ENCODE measurements around the gene RHBDF1. TPM values are rescaled to one million over a fixed set of nuclear protein-coding genes. Genes with fewer than 3 reads are reported as not detected.

Gene RHBDF1
- total RNA-seq, result 10 to 100 TPM; 26.7 to 43.0 (median 30.2) TPM

- intact Hi-C loops (cut with DNase I), result no loop called here
- no peaks in the 10 kb centered on the region for H3K36me3 ChIP-seq
- peaks cover 85 to 96% (median 93%) of the 10 kb centered on the region in 4 donors for H3K4me1 ChIP-seq
- WGBS, result 49% methylated on average over 12 of the region's 62 CpGs
- H3K27me3 ChIP-seq, result no peaks in the 10 kb centered on the region
- H3K4me3 ChIP-seq, result peak within 1 kb of the TSS; percentile 78 to 92 (median 89)
- peak within 1 kb of the TSS; percentile 94 to 97 (median 96) for H3K27ac ChIP-seq (replicated peaks in 1 of 4)
- TF ChIP-seq POLR2AphosphoS5 (IDR thresholded peaks at IDR 0.05) (peak in 1 of 2 donors; percentile 21), EP300 (IDR thresholded peaks at IDR 0.05) (no peak), POLR2A (IDR thresholded peaks at IDR 0.05; ENCODE audit: low read depth) (no peak), CTCF (IDR thresholded peaks at IDR 0.05) (no peak)
- no peaks in the 10 kb centered on the region for H3K9me3 ChIP-seq
- no peak for DNase-seq (ENCODE audit: extremely low spot score)
These were observed at the start of gene RHBDF1 for GRCh38 chr16:72561-73548. TSS of gene RHBDF1 (minus strand) at chr16:72631. CDS start at chr16:65015, 7,616 bp downstream.

GRCh38 chr16:120756-121155 is 48.3 kb upstream of the RHBDF1 start:
- Histone ChIP-seq H3K27ac (replicated peaks in 1 of 4) (no peak overlapping the region), H3K4me3 (no peak overlapping the region), H3K4me1 (peaks cover 0 to 3% (median 0%) of the 10 kb centered on the region in 4 donors), H3K36me3 (peaks cover 6 to 49% (median 37%) of the 10 kb centered on the region in 4 donors), H3K27me3 (no peaks in the 10 kb centered on the region), H3K9me3 (no peaks in the 10 kb centered on the region)
- no peak for TF ChIP-seq EP300 (IDR thresholded peaks at IDR 0.05)
- TF ChIP-seq POLR2A (IDR thresholded peaks at IDR 0.05; ENCODE audit: low read depth), result no peak
- no peak for TF ChIP-seq POLR2AphosphoS5 (IDR thresholded peaks at IDR 0.05)
- TF ChIP-seq CTCF (IDR thresholded peaks at IDR 0.05), result no peak
- no peak for DNase-seq (ENCODE audit: extremely low spot score)
- 96% methylated on average over 2 of the region's 2 CpGs for WGBS
- intact Hi-C loops (cut with DNase I), result no loop called here

GRCh38 chr16:119835-120491 is 47.5 kb upstream of the RHBDF1 start:
- peaks cover 0 to 3% (median 0%) of the 10 kb centered on the region in 4 donors for H3K4me1 ChIP-seq
- no peaks in the 10 kb centered on the region for H3K27me3 ChIP-seq
- peaks cover 6 to 49% (median 39%) of the 10 kb centered on the region in 4 donors for H3K36me3 ChIP-seq
- intact Hi-C loops (cut with DNase I), result loop anchor here (5.0 kb wide), 1 partner anchor 242 kb away; no protein-coding TSS in a partner anchor
- H3K4me3 ChIP-seq, result no peak overlapping the region
- TF ChIP-seq CTCF (IDR thresholded peaks at IDR 0.05), result no peak
- no peak for TF ChIP-seq POLR2A (IDR thresholded peaks at IDR 0.05; ENCODE audit: low read depth)
- no peak for TF ChIP-seq EP300 (IDR thresholded peaks at IDR 0.05)
- TF ChIP-seq POLR2AphosphoS5 (IDR thresholded peaks at IDR 0.05), result no peak
- H3K9me3 ChIP-seq, result no peaks in the 10 kb centered on the region
- DNase-seq (ENCODE audit: extremely low spot score), result no peak
- no peak overlapping the region for H3K27ac ChIP-seq (replicated peaks in 1 of 4)
- 83% methylated on average over 3 of the region's 3 CpGs for WGBS

GRCh38 chr16:119295-119694 is 46.9 kb upstream of the RHBDF1 start:
- no peak overlapping the region for H3K27ac ChIP-seq (replicated peaks in 1 of 4)
- H3K36me3 ChIP-seq, result peaks cover 2 to 46% (median 33%) of the 10 kb centered on the region in 4 donors
- WGBS, result 96% methylated on average over 5 of the region's 5 CpGs
- no peak for DNase-seq (ENCODE audit: extremely low spot score)
- no peaks in the 10 kb centered on the region for H3K27me3 ChIP-seq
- H3K9me3 ChIP-seq, result no peaks in the 10 kb centered on the region
- intact Hi-C loops (cut with DNase I), result loop anchor here (5.0 kb wide), 1 partner anchor 243 kb away; no protein-coding TSS in a partner anchor
- no peak overlapping the region for H3K4me3 ChIP-seq
- no peak for TF ChIP-seq CTCF (IDR thresholded peaks at IDR 0.05)
- no peak for TF ChIP-seq POLR2AphosphoS5 (IDR thresholded peaks at IDR 0.05)
- TF ChIP-seq POLR2A (IDR thresholded peaks at IDR 0.05; ENCODE audit: low read depth), result no peak
- no peak for TF ChIP-seq EP300 (IDR thresholded peaks at IDR 0.05)
- peaks cover 0 to 3% (median 0%) of the 10 kb centered on the region in 4 donors for H3K4me1 ChIP-seq

All from esophagus muscularis mucosa (tissue), 4 donors.